K562 (cell line): Measurements from ENCODE around the gene AMBP. TPM values are rescaled to one million over a fixed set of nuclear protein-coding genes. Genes with fewer than 3 reads are reported as not detected.
A peak's percentile ranks its signal among the peaks of the same experiment; 100 is the strongest.

ENCODE experiments used
- ATAC-seq: fragments of 200-7000 bp; cut with Tn5 transposase; 3 replicates; pipeline ENCODE4 v1.9.1; 2020; ENCODE audit warnings: moderate library complexity
- BruUV-seq: library from RNA; stranded (reverse); fragments of 400-500 nt; replicated peaks from 2 replicates; lab custom pipeline; 2021; lab: Mats Ljungman, UMichigan
- CTCF ChIA-PET: fragments of 300-600 bp; formaldehyde crosslinking; extraction: SDS; loops from one replicate; lab custom pipeline; 2021; ENCODE audit warnings: low intra/inter-chr PET ratio; lab: Yijun Ruan, JAX
- POLR2A ChIA-PET: fragments of 300-600, 350-650 bp; sonication (Branson Sonifier 250); formaldehyde crosslinking; extraction: SDS; loops from one replicate; lab custom pipeline; 2021; ENCODE audit warnings: antibody characterized with exemption, inconsistent platforms; lab: Yijun Ruan, JAX
- DNase-seq, 4 experiments: peaks; one replicate each; pipeline versions ENCODE4 v3.0.0 to v3.0.0-alpha.2; 2011 to 2018; ENCODE audit warnings: low spot score in 3 of 4, mixed read lengths in 3 of 4; ENCODE audit errors: extremely low read depth in 1 of 4
- FAIRE-seq: peaks from 2 replicates; lab custom pipeline; 2011; peaks lifted over from hg19 to GRCh38; lab: Jason Lieb, UNC
- H2AFZ ChIP-seq: 2 replicates; pipeline ENCODE4 v1.6.0; 2011; ENCODE audit warnings: low read depth, low read length, control low read depth, inconsistent platforms
- H3K27ac ChIP-seq: fragments of 200-600 bp; 3 replicates; pipeline ENCODE4 v1.8.0; 2011; ENCODE audit warnings: low read depth, mild to moderate bottlenecking, control low read depth, inconsistent platforms, low read length, moderate library complexity, mixed read lengths; ENCODE audit errors: extremely low read depth
- H3K27me3 ChIP-seq, 2 experiments: fragments of 300-600 bp in 1 of 2; 2 replicates in 1 of 2; 3 replicates in 1 of 2; pipeline versions ENCODE4 v1.6.0 to v1.8.0; 2011; ENCODE audit warnings: inconsistent platforms in 2 of 2, low read length in 2 of 2, mild to moderate bottlenecking in 1 of 2, mixed read lengths in 1 of 2, moderate library complexity in 1 of 2; ENCODE audit not compliant: control insufficient read depth in 2 of 2, insufficient read depth in 2 of 2
- H3K36me3 ChIP-seq: fragments of 300-600 bp; 3 replicates; pipeline ENCODE4 v1.8.0; 2011; ENCODE audit warnings: mild to moderate bottlenecking, low read length, inconsistent platforms; ENCODE audit not compliant: control insufficient read depth, insufficient read depth
- H3K4me1 ChIP-seq, 2 experiments: fragments of 200-600 bp in 1 of 2; replicated peaks in 1 of 2; 2 replicates in 1 of 2; 3 replicates in 1 of 2; pipeline versions ENCODE4 v1.5.1 to v1.8.0; 2011; ENCODE audit warnings: inconsistent platforms in 2 of 2, low read length in 2 of 2, mild to moderate bottlenecking in 1 of 2, mixed read lengths in 1 of 2, moderate library complexity in 1 of 2; ENCODE audit not compliant: control insufficient read depth in 2 of 2, insufficient read depth in 2 of 2
- H3K4me2 ChIP-seq: 2 replicates; pipeline ENCODE4 v1.6.1; 2011; ENCODE audit warnings: low read length, control low read depth, inconsistent platforms, mixed read lengths; ENCODE audit not compliant: insufficient read depth
- H3K4me3 ChIP-seq: fragments of 200-600 bp; sonication (generic), shearing (Covaris generic); 2 replicates; pipeline ENCODE4 v1.5.1; 2016; ENCODE audit warnings: control low read depth, inconsistent platforms
- H3K79me2 ChIP-seq: fragments of 200-600 bp; 3 replicates; pipeline ENCODE4 v1.8.0; 2011; ENCODE audit warnings: low read length, inconsistent platforms; ENCODE audit not compliant: control insufficient read depth, insufficient read depth
- H3K9ac ChIP-seq, 2 experiments: 2 replicates each; pipeline versions ENCODE4 v1.6.0 to v1.6.1; 2011; ENCODE audit warnings: low read depth in 2 of 2, low read length in 2 of 2, control low read depth in 1 of 2, inconsistent platforms in 1 of 2, mild to moderate bottlenecking in 1 of 2, mixed read lengths in 1 of 2; ENCODE audit not compliant: insufficient read depth in 1 of 2
- H3K9me1 ChIP-seq: one replicate; pipeline ENCODE4 v1.6.0; 2011; ENCODE audit warnings: inconsistent platforms, mild to moderate bottlenecking, low read length, moderate library complexity; ENCODE audit not compliant: control insufficient read depth, insufficient read depth
- H3K9me3 ChIP-seq: replicated peaks from 2 replicates; pipeline ENCODE4 v1.5.1; 2011; ENCODE audit warnings: low read depth, low read length, inconsistent platforms; ENCODE audit not compliant: control insufficient read depth, insufficient read depth
- H4K20me1 ChIP-seq: replicated peaks from 2 replicates; pipeline ENCODE4 v1.6.1; 2011; ENCODE audit warnings: low read length, inconsistent platforms, mixed read lengths; ENCODE audit not compliant: control insufficient read depth, insufficient read depth
- FOXJ2 ChIP-seq: fragments of 200-800 bp; sonication (Bioruptor generic); IDR thresholded peaks from 2 replicates; pipeline ENCODE4 v1.6.1; 2016; ENCODE audit warnings: missing genetic modification characterization, missing compliant biosample characterization
- HNRNPK ChIP-seq: fragments of 200-400 bp; formaldehyde crosslinking; IDR thresholded peaks from one replicate; pipeline ENCODE4 v1.6.1; 2018; ENCODE audit warnings: mild to moderate bottlenecking, low read depth, low read length; ENCODE audit not compliant: poor library complexity, severe bottlenecking
- KAT2B ChIP-seq: IDR thresholded peaks from one replicate; pipeline ENCODE4 v1.6.1; 2012; ENCODE audit warnings: low read depth, mild to moderate bottlenecking, control low read depth, inconsistent platforms, low read length, moderate library complexity
- NFE2L1 ChIP-seq: fragments of 450-650 bp; IDR thresholded peaks from 2 replicates; pipeline ENCODE4 v1.6.1; 2016; ENCODE audit warnings: missing genetic modification characterization, low read depth, mild to moderate bottlenecking, missing compliant biosample characterization, moderate library complexity, borderline replicate concordance
- NONO ChIP-seq, 2 experiments: fragments of 200-400 bp in 1 of 2; fragments of 450-650 bp in 1 of 2; formaldehyde crosslinking in 1 of 2; IDR thresholded peaks; 2 replicates each; pipeline ENCODE4 v1.6.1; 2017; ENCODE audit warnings: low read depth in 2 of 2, mild to moderate bottlenecking in 2 of 2, moderate library complexity in 2 of 2, low read length in 1 of 2
- RB1 ChIP-seq: fragments of 450-650 bp; IDR thresholded peaks from 2 replicates; pipeline ENCODE4 v1.6.1; 2017; ENCODE audit warnings: low read depth, mild to moderate bottlenecking
- SP2 ChIP-seq: IDR thresholded peaks from 2 replicates; pipeline ENCODE4 v1.6.1; 2011; ENCODE audit warnings: mild to moderate bottlenecking, low read depth, low read length, moderate library complexity; ENCODE audit not compliant: poor library complexity, severe bottlenecking; ENCODE audit errors: extremely low read depth
- ZNF143 ChIP-seq: sonication (generic); formaldehyde crosslinking; IDR thresholded peaks from 2 replicates; pipeline ENCODE4 v1.9.0; 2022; ENCODE audit warnings: mild to moderate bottlenecking, missing genetic modification reagents
- ZNF217 ChIP-seq: sonication (generic); formaldehyde crosslinking; IDR thresholded peaks from 2 replicates; pipeline ENCODE4 v1.8.0; 2022; ENCODE audit warnings: mild to moderate bottlenecking, missing genetic modification reagents
- ZNF274 ChIP-seq: IDR thresholded peaks from 2 replicates; pipeline ENCODE4 v1.6.1; 2011; ENCODE audit warnings: low read depth, mild to moderate bottlenecking, low read length, moderate library complexity, borderline replicate concordance
- ZNF444 ChIP-seq: fragments of 250-450 bp; sonication (Bioruptor Pico); IDR thresholded peaks from 2 replicates; pipeline ENCODE4 v1.4.0; 2020; ENCODE audit warnings: mild to moderate bottlenecking, moderate library complexity
- ZNF561 ChIP-seq: fragments of 450-650 bp; formaldehyde crosslinking; conservative IDR thresholded peaks from 2 replicates; pipeline ENCODE4 v1.4.0; 2020; ENCODE audit warnings: mild to moderate bottlenecking, moderate library complexity
- ZNF77 ChIP-seq: fragments of 250-450 bp; sonication (Bioruptor Pico); IDR thresholded peaks from 2 replicates; pipeline ENCODE4 v1.5.0; 2020
- WGBS: fragments of 100-300 bp; shearing (Covaris generic); methylation state at CpG from one replicate; pipeline ENCODE4 v1.1.6; 2016; ENCODE audit warnings: low coverage, mixed read lengths; ENCODE audit not compliant: insufficient coverage; ENCODE audit errors: missing lambda C conversion rate; 5-methylcytosine and 5-hydroxymethylcytosine counted together
- in situ Hi-C: fragments of 300-500 bp; cut with MboI; formaldehyde crosslinking; loops from 4 replicates; pipeline ENCODE4 v1.15.0; 2018; ENCODE audit warnings: inconsistent platforms, mixed read lengths
- intact Hi-C: fragments of 100-400 bp; cut with micrococcal nuclease; formaldehyde crosslinking; loops from 2 replicates; pipeline ENCODE4 v1.14.2; 2022
- polyA plus RNA-seq, 8 experiments: library from polyadenylated mRNA; depleted of rRNA in 4 of 8; stranded (reverse) in 5 of 8; unstranded in 3 of 8; fragments of >200 nt; fragmentation: Nextera tagmentation in 2 of 8; fragmentation: Illumina TruSeq in 1 of 8; extraction: Ambion mirVana in 2 of 8; extraction: Trizol in 1 of 8; gene quantifications; 2 replicates each; pipeline versions ENCODE4 v1.2.1 to v1.2.3, GENCODE V29; 2011 to 2014; ENCODE audit warnings: inconsistent platforms in 1 of 8, missing spikeins in 1 of 8
- total RNA-seq, 7 experiments: library from RNA; depleted of rRNA in 6 of 7; stranded (reverse); fragments of >200 nt in 6 of 7; fragmentation: Illumina TruSeq in 2 of 7; extraction: Trizol in 2 of 7; gene quantifications; 2 replicates each; pipeline versions ENCODE4 v1.2.1 to v1.2.3, GENCODE V29; 2011 to 2021; ENCODE audit warnings: low replicate concordance in 1 of 7
- TF ChIP-seq, protein P1 (sequence below): fragments of 450-650 bp; IDR thresholded peaks from 2 replicates; pipeline ENCODE4 v1.6.1; 2018; ENCODE audit not compliant: partially characterized antibody
- TF ChIP-seq, protein P2 (sequence below): fragments of 450-650 bp; IDR thresholded peaks from 2 replicates; pipeline ENCODE4 v1.6.1; 2018; ENCODE audit warnings: mild to moderate bottlenecking, low read depth; ENCODE audit not compliant: partially characterized antibody

Gene AMBP
- total and polyA plus RNA-seq, 9 of the 15 experiments (the other 6 are each of a cell fraction or from before 2014, with no cell fraction given): 1.3 TPM; not detected in 8

DNA sequence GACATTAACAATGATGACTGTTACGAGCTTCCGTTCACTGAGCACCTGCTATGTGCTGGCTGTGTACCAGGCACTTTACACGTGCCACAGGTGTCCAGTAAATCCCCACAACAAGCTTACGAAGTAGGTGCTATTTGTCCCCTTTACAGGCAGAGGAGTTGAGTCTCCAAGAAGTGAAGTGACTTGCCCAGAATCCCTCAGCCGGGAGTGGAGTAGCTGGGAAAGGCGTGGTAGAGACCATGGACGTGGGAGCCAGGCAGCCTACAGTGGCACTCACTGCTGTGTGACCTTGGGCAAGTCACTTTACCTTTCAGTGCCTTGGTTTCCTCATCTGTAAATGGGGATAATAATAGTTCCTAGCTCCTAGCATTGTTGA is 669 bp upstream of the AMBP start (continued):
- TF ChIP-seq NFE2L1 (tag): no peak
- no peak for TF ChIP-seq SP2
- no peak for TF ChIP-seq FOXJ2 (tag)
- TF ChIP-seq NONO (IDR thresholded peaks at IDR 0.05; ENCODE audit: low read depth in 2 of 2, low read length in 1 of 2): no peak

DNA sequence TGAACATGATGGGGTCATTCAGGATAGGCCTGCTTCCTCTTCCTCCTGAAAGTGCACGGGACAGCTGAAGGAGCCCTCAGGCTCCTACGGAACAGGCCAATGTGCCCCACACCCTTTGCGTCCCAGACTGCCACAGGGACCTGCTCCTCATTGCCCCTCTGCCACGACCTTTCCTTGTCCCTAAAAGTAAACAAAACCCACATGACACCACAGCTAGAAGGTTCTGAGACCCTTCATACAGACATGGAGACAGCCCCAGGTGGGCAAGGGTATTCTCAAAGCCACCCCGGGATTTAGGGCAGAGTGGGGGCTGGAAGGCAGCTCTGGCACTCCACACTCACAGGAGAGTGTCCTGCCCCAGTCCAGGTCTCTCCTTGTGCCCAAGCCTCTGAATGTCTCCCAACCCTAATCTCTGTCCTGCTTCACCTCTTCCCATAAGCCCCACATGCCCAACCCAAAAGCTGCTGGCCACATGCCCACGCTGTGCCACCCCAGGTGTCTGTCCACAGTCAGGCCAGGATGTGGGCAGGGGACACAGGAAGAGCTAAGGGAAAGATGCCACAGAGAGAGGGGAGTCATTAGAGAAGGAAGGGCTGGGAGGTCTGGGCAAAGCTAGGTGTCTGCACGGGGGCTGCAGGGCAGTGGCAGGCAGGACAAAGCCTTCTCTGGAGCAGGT is 800 bp downstream of the AMBP start:
- H4K20me1 ChIP-seq: no peaks in the 10 kb centered on the region
- no peak for ATAC-seq
- no peaks in the 10 kb centered on the region for H3K9me3 ChIP-seq
- H3K4me3 ChIP-seq: no peak overlapping the region
- in situ Hi-C loops: no loop called here
- H3K27me3 ChIP-seq: peaks cover 4 to 25% of the 10 kb centered on the region in 2 experiments; a peak in 3 of 5 replicates
- H3K79me2 ChIP-seq: no peaks in the 10 kb centered on the region
- H3K36me3 ChIP-seq: no peaks in the 10 kb centered on the region
- DNase-seq: no peak
- no peak overlapping the region for H3K4me2 ChIP-seq
- no peak for FAIRE-seq
- no peak overlapping the region for H3K27ac ChIP-seq
- no peak overlapping the region for H2AFZ ChIP-seq
- no TSS peak for BruUV-seq
- H3K9me1 ChIP-seq: no peaks in the 10 kb centered on the region
- peaks cover 5 to 6% of the 10 kb centered on the region in 2 experiments; a peak in 4 of 5 replicates for H3K4me1 ChIP-seq
- POLR2A ChIA-PET: interaction anchor here (1.6 kb wide), 1 partner anchor 11 kb away, joined by 4 read pairs; no protein-coding TSS in a partner anchor
- CTCF ChIA-PET: no interaction called here
- intact Hi-C loops: loop anchor here (5.0 kb wide), 1 partner anchor 340 kb away; no protein-coding TSS in a partner anchor
- peak overlapping the region in 1 of 2 experiments; percentile 14; a peak in 1 of 4 replicates for H3K9ac ChIP-seq
- 1% methylated on average over 6 of the region's 7 CpGs for WGBS
- TF ChIP-seq, protein P1, sequence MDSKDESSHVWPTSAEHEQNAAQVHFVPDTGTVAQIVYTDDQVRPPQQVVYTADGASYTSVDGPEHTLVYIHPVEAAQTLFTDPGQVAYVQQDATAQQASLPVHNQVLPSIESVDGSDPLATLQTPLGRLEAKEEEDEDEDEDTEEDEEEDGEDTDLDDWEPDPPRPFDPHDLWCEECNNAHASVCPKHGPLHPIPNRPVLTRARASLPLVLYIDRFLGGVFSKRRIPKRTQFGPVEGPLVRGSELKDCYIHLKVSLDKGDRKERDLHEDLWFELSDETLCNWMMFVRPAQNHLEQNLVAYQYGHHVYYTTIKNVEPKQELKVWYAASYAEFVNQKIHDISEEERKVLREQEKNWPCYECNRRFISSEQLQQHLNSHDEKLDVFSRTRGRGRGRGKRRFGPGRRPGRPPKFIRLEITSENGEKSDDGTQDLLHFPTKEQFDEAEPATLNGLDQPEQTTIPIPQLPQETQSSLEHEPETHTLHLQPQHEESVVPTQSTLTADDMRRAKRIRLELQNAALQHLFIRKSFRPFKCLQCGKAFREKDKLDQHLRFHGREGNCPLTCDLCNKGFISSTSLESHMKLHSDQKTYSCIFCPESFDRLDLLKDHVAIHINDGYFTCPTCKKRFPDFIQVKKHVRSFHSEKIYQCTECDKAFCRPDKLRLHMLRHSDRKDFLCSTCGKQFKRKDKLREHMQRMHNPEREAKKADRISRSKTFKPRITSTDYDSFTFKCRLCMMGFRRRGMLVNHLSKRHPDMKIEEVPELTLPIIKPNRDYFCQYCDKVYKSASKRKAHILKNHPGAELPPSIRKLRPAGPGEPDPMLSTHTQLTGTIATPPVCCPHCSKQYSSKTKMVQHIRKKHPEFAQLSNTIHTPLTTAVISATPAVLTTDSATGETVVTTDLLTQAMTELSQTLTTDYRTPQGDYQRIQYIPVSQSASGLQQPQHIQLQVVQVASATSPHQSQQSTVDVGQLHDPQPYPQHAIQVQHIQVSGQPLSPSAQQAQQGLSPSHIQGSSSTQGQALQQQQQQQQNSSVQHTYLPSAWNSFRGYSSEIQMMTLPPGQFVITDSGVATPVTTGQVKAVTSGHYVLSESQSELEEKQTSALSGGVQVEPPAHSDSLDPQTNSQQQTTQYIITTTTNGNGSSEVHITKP: no peak
- TF ChIP-seq ZNF561 (CRISPR knock-in tag) (no peak), HNRNPK (no peak), ZNF77 (CRISPR knock-in tag) (no peak), RB1 (no peak), NFE2L1 (tag) (no peak), ZNF217 (CRISPR knock-in tag) (no peak), KAT2B (no peak), ZNF444 (no peak), ZNF143 (CRISPR knock-in tag) (no peak), ZNF274 (no peak)
- TF ChIP-seq, protein P2, sequence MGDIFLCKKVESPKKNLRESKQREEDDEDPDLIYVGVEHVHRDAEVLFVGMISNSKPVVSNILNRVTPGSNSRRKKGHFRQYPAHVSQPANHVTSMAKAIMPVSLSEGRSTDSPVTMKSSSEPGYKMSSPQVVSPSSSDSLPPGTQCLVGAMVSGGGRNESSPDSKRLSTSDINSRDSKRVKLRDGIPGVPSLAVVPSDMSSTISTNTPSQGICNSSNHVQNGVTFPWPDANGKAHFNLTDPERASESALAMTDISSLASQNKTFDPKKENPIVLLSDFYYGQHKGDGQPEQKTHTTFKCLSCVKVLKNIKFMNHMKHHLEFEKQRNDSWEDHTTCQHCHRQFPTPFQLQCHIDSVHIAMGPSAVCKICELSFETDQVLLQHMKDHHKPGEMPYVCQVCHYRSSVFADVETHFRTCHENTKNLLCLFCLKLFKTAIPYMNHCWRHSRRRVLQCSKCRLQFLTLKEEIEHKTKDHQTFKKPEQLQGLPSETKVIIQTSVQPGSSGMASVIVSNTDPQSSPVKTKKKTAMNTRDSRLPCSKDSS: no peak
